NK-92 treated with Interleukin-12 subunit alpha and Interleukin-12 subunit beta, amount 100 ng/mL, for 24 hours (cell line): ENCODE results near the gene AQP2.

Source experiments
- DNase-seq: peaks from one replicate; lab custom pipeline; 2025; lab: John Stamatoyannopoulos, UW

Gene AQP2

GRCh38 chr12:49955899-49956662 is 5.5 kb downstream of the AQP2 start:
- no peak for DNase-seq

GRCh38 chr12:49956663-49957569 is 6.4 kb downstream of the AQP2 start:
- DNase-seq = no peak

GRCh38 chr12:49957570-49957967 is 7.0 kb downstream of the AQP2 start:
- DNase-seq = no peak

GRCh38 chr12:49959685-49960473 is 9.3 kb downstream of the AQP2 start:
- no peak for DNase-seq

GRCh38 chr12:49960474-49961110 is 10.1 kb downstream of the AQP2 start:
- DNase-seq = no peak

GRCh38 chr12:49961111-49961922 is 10.8 kb downstream of the AQP2 start, which contains the start of gene AQP5:
TSS of gene AQP5 (plus strand) at chr12:49961872. CDS start at chr12:49962018, 146 bp downstream.
- DNase-seq = no peak

- no peak for DNase-seq
Measured at GRCh38 chr12:49961993-49962764, 11.6 kb downstream of the AQP2 start.

- DNase-seq = no peak
Measured at GRCh38 chr12:49962861-49963765, 12.6 kb downstream of the AQP2 start.

- no peak for DNase-seq
Measured at GRCh38 chr12:49963976-49964815, 13.7 kb downstream of the AQP2 start.

- no peak for DNase-seq
Measured at GRCh38 chr12:49964849-49965624, 14.5 kb downstream of the AQP2 start.

- no peak for DNase-seq
Measured at GRCh38 chr12:49965836-49966235, 15.3 kb downstream of the AQP2 start.

- no peak for DNase-seq
Measured at GRCh38 chr12:49966511-49967041, 16.0 kb downstream of the AQP2 start.

GRCh38 chr12:49967042-49967776 is 16.7 kb downstream of the AQP2 start:
- peak; percentile 37 for DNase-seq

- no peak for DNase-seq
Measured at GRCh38 chr12:49967777-49968250, 17.3 kb downstream of the AQP2 start.

GRCh38 chr12:49968471-49968870 is 17.9 kb downstream of the AQP2 start:
- no peak for DNase-seq

GRCh38 chr12:49969027-49969426 is 18.5 kb downstream of the AQP2 start:
- no peak for DNase-seq
